Type B pancreatic cell (in vitro differentiated cells): ENCODE measurements around the gene BDKRB2. TPM values are rescaled to one million over a fixed set of nuclear protein-coding genes. Genes with fewer than 3 reads are reported as not detected.

Source experiments
- DNase-seq: peaks from one replicate; pipeline ENCODE4 v3.0.0; 2021; ENCODE audit warnings: mixed read lengths; ENCODE audit not compliant: unreplicated experiment; ENCODE audit errors: extremely low spot score
- H3K27ac Mint-ChIP-seq: 2 replicates; pipeline ENCODE4 v1.8.0; 2021; ENCODE audit warnings: mild to moderate bottlenecking, mixed read lengths
- H3K27me3 Mint-ChIP-seq: 2 replicates; pipeline ENCODE4 v1.8.0; 2021; ENCODE audit warnings: mixed read lengths
- H3K36me3 Mint-ChIP-seq: 2 replicates; pipeline ENCODE4 v1.8.0; 2021; ENCODE audit warnings: mixed read lengths
- H3K4me1 Mint-ChIP-seq: one replicate; pipeline ENCODE4 v1.8.0; 2021; ENCODE audit warnings: mixed read lengths; ENCODE audit not compliant: unreplicated experiment
- H3K4me3 Mint-ChIP-seq: 2 replicates; pipeline ENCODE4 v1.8.0; 2021; ENCODE audit warnings: mild to moderate bottlenecking, mixed read lengths
- H3K9me3 Mint-ChIP-seq: 2 replicates; pipeline ENCODE4 v1.8.0; 2021; ENCODE audit warnings: mixed read lengths
- total RNA-seq: library from RNA; stranded (reverse); gene quantifications from 2 replicates; pipeline ENCODE4 v1.2.1, GENCODE V29; 2021; ENCODE audit warnings: low replicate concordance
- TF ChIP-seq, protein P1 (sequence below): fragments of 200-600 bp; sonication (generic); conservative IDR thresholded peaks from 2 replicates; pipeline ENCODE4 v1.5.0; 2021; ENCODE audit warnings: antibody characterized with exemption, mild to moderate bottlenecking

Gene BDKRB2
- total RNA-seq, 1 donor from 2014 or later: 2.1 TPM

GRCh38 chr14:96279564-96279963 lies 74.9 kb downstream of the BDKRB2 start:
- H3K9me3 Mint-ChIP-seq: no peaks in the 10 kb centered on the region
- H3K36me3 Mint-ChIP-seq: no peaks in the 10 kb centered on the region
- H3K4me3 Mint-ChIP-seq: no peak overlapping the region
- no peak overlapping the region for H3K27ac Mint-ChIP-seq
- H3K4me1 Mint-ChIP-seq: peaks cover 13% of the 10 kb centered on the region
- DNase-seq: no peak
- no peaks in the 10 kb centered on the region for H3K27me3 Mint-ChIP-seq
- TF ChIP-seq, protein P1, sequence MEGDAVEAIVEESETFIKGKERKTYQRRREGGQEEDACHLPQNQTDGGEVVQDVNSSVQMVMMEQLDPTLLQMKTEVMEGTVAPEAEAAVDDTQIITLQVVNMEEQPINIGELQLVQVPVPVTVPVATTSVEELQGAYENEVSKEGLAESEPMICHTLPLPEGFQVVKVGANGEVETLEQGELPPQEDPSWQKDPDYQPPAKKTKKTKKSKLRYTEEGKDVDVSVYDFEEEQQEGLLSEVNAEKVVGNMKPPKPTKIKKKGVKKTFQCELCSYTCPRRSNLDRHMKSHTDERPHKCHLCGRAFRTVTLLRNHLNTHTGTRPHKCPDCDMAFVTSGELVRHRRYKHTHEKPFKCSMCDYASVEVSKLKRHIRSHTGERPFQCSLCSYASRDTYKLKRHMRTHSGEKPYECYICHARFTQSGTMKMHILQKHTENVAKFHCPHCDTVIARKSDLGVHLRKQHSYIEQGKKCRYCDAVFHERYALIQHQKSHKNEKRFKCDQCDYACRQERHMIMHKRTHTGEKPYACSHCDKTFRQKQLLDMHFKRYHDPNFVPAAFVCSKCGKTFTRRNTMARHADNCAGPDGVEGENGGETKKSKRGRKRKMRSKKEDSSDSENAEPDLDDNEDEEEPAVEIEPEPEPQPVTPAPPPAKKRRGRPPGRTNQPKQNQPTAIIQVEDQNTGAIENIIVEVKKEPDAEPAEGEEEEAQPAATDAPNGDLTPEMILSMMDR: no peak

GRCh38 chr14:96280104-96280503 lies 75.5 kb downstream of the BDKRB2 start:
- no peak for DNase-seq
- Mint-ChIP-seq H3K4me1 (peaks cover 8% of the 10 kb centered on the region), H3K9me3 (no peaks in the 10 kb centered on the region), H3K27me3 (no peaks in the 10 kb centered on the region), H3K36me3 (no peaks in the 10 kb centered on the region), H3K27ac (no peak overlapping the region), H3K4me3 (no peak overlapping the region)
- TF ChIP-seq, protein P1: no peak

- H3K4me1 Mint-ChIP-seq: peaks cover 6% of the 10 kb centered on the region
- no peaks in the 10 kb centered on the region for H3K9me3 Mint-ChIP-seq
- TF ChIP-seq, protein P1: no peak
- H3K27me3 Mint-ChIP-seq: no peaks in the 10 kb centered on the region
- no peak overlapping the region for H3K27ac Mint-ChIP-seq
- no peak overlapping the region for H3K4me3 Mint-ChIP-seq
- peaks cover 4% of the 10 kb centered on the region for H3K36me3 Mint-ChIP-seq
- DNase-seq: no peak
These were observed 76.8 kb downstream of the BDKRB2 start for GRCh38 chr14:96281486-96281885.

GRCh38 chr14:96284008-96284407 lies 79.4 kb downstream of the BDKRB2 start:
- DNase-seq: no peak
- peaks cover 4% of the 10 kb centered on the region for H3K36me3 Mint-ChIP-seq
- no peaks in the 10 kb centered on the region for H3K27me3 Mint-ChIP-seq
- no peak overlapping the region for H3K27ac Mint-ChIP-seq
- TF ChIP-seq, protein P1: no peak
- H3K9me3 Mint-ChIP-seq: no peaks in the 10 kb centered on the region
- peaks cover 6% of the 10 kb centered on the region for H3K4me1 Mint-ChIP-seq
- no peak overlapping the region for H3K4me3 Mint-ChIP-seq

- no peak for DNase-seq
- TF ChIP-seq, protein P1: peak; percentile 44
- Mint-ChIP-seq H3K36me3 (peaks cover 8% of the 10 kb centered on the region), H3K27ac (no peak overlapping the region), H3K9me3 (no peaks in the 10 kb centered on the region), H3K4me3 (no peak overlapping the region), H3K27me3 (no peaks in the 10 kb centered on the region), H3K4me1 (peaks cover 6% of the 10 kb centered on the region)
These were observed 79.8 kb downstream of the BDKRB2 start for GRCh38 chr14:96284430-96284829.

GRCh38 chr14:96285667-96286066 lies 81.0 kb downstream of the BDKRB2 start:
- H3K4me3 Mint-ChIP-seq: peak overlapping the region; percentile 82
- TF ChIP-seq, protein P1: no peak
- no peak for DNase-seq
- H3K27ac Mint-ChIP-seq: peak overlapping the region; percentile 86
- no peaks in the 10 kb centered on the region for H3K27me3 Mint-ChIP-seq
- no peaks in the 10 kb centered on the region for H3K9me3 Mint-ChIP-seq
- H3K4me1 Mint-ChIP-seq: peaks cover 6% of the 10 kb centered on the region
- H3K36me3 Mint-ChIP-seq: peaks cover 15% of the 10 kb centered on the region
